Keratinocyte (primary cell): ENCODE measurements around the gene MRPS35. TPM values are rescaled to one million over a fixed set of nuclear protein-coding genes. Genes with fewer than 3 reads are reported as not detected.

Source experiments
- DNase-seq: peaks from one replicate; pipeline ENCODE4 v3.0.0-alpha.2; 2011; ENCODE audit warnings: low read depth, missing footprints, low spot score
- FAIRE-seq: peaks from 2 replicates; lab custom pipeline; 2011; peaks lifted over from hg19 to GRCh38; lab: Jason Lieb, UNC
- H2AFZ ChIP-seq: 2 replicates; pipeline ENCODE4 v1.6.0; 2012; ENCODE audit warnings: low read length, control low read depth, inconsistent platforms; ENCODE audit not compliant: control insufficient read depth
- H3K27ac ChIP-seq: 2 replicates; pipeline ENCODE4 v1.5.1; 2011; ENCODE audit warnings: low read length; ENCODE audit not compliant: control insufficient read depth, insufficient read depth
- H3K27me3 ChIP-seq: 3 replicates; pipeline ENCODE4 v1.6.0; 2011; ENCODE audit warnings: low read length; ENCODE audit not compliant: control insufficient read depth, insufficient read depth; ENCODE audit errors: extremely low read depth
- H3K36me3 ChIP-seq, 2 experiments: 2 replicates in 1 of 2; 3 replicates in 1 of 2; pipeline ENCODE4 v1.5.1; 2011; ENCODE audit warnings: low read length in 2 of 2, mild to moderate bottlenecking in 1 of 2; ENCODE audit not compliant: control insufficient read depth in 2 of 2, insufficient read depth in 2 of 2; ENCODE audit errors: extremely low read depth in 1 of 2
- H3K4me1 ChIP-seq: 3 replicates; pipeline ENCODE4 v1.5.1; 2011; ENCODE audit warnings: low read length; ENCODE audit not compliant: control insufficient read depth, insufficient read depth; ENCODE audit errors: extremely low read depth
- H3K4me2 ChIP-seq: 3 replicates; pipeline ENCODE4 v1.6.0; 2011; ENCODE audit warnings: low read depth, low read length; ENCODE audit not compliant: control insufficient read depth, insufficient read depth; ENCODE audit errors: extremely low read depth
- H3K4me3 ChIP-seq, 3 experiments: fragments of 200-600 bp in 1 of 3; sonication (generic) in 1 of 3; 2 replicates in 2 of 3; 3 replicates in 1 of 3; pipeline ENCODE4 v1.5.1; 2011 to 2016; ENCODE audit warnings: low read length in 3 of 3, mild to moderate bottlenecking in 3 of 3, control low read depth in 2 of 3, inconsistent platforms in 1 of 3, low read depth in 1 of 3, mixed read lengths in 1 of 3, mixed run types in 1 of 3, moderate library complexity in 1 of 3; ENCODE audit not compliant: control insufficient read depth in 2 of 3, insufficient read depth in 2 of 3; ENCODE audit errors: extremely low read depth in 1 of 3
- H3K79me2 ChIP-seq: 2 replicates; pipeline ENCODE4 v1.6.0; 2012; ENCODE audit warnings: low read length; ENCODE audit not compliant: control insufficient read depth, insufficient read depth
- H3K9ac ChIP-seq: 3 replicates; pipeline ENCODE4 v1.6.0; 2011; ENCODE audit warnings: low read length; ENCODE audit not compliant: control insufficient read depth, insufficient read depth; ENCODE audit errors: extremely low read depth
- H3K9me1 ChIP-seq: 3 replicates; pipeline ENCODE4 v1.6.0; 2011; ENCODE audit warnings: low read length; ENCODE audit not compliant: control insufficient read depth, insufficient read depth; ENCODE audit errors: extremely low read depth
- H3K9me3 ChIP-seq: 2 replicates; pipeline ENCODE4 v1.5.1; 2012; ENCODE audit warnings: low read depth, low read length; ENCODE audit not compliant: control insufficient read depth
- H4K20me1 ChIP-seq: 3 replicates; pipeline ENCODE4 v1.6.0; 2011; ENCODE audit warnings: low read length; ENCODE audit not compliant: control insufficient read depth, insufficient read depth; ENCODE audit errors: extremely low read depth
- EZH2 ChIP-seq: IDR thresholded peaks from one replicate; pipeline ENCODE4 v1.6.1; 2012; ENCODE audit warnings: inconsistent platforms, mild to moderate bottlenecking, low read length, moderate library complexity
- dilution Hi-C: fragments of 300-500 bp; cut with MboI; formaldehyde crosslinking; loops from one replicate; pipeline ENCODE4 v1.7.0; 2020; ENCODE audit warnings: low sequenced_read_pairs; ENCODE audit not compliant: extremely low pct_ligation_motif_present
- polyA plus RNA-seq, 5 experiments: library from polyadenylated mRNA; depleted of rRNA in 3 of 5; stranded (reverse) in 3 of 5; stranded (forward) in 1 of 5; unstranded in 1 of 5; fragments of >200 nt; gene quantifications; 1 replicate in 1 of 5; 2 replicates in 3 of 5; 3 replicates in 1 of 5; pipeline versions ENCODE4 v1.2.1 to v1.2.3, GENCODE V29; 2011 to 2012; ENCODE audit warnings: missing spikeins in 2 of 5, low read depth in 1 of 5, low replicate concordance in 1 of 5
- TF ChIP-seq, protein P1 (sequence below), 3 experiments: IDR thresholded peaks in 1 of 3; conservative IDR thresholded peaks in 1 of 3; optimal IDR thresholded peaks in 1 of 3; 2 replicates in 2 of 3; 3 replicates in 1 of 3; pipeline versions ENCODE3 to v1.5.1; 2011; ENCODE audit warnings: low read length in 3 of 3, mild to moderate bottlenecking in 3 of 3, moderate library complexity in 2 of 3, control low read depth in 1 of 3, inconsistent platforms in 1 of 3; ENCODE audit not compliant: insufficient read depth in 2 of 3; ENCODE audit errors: extremely low read depth in 1 of 3

Gene MRPS35
- polyA plus RNA-seq, 1 donor (not counting 4 experiments of a cell fraction or from before 2014, with no cell fraction given), result 60.1 TPM

DNA sequence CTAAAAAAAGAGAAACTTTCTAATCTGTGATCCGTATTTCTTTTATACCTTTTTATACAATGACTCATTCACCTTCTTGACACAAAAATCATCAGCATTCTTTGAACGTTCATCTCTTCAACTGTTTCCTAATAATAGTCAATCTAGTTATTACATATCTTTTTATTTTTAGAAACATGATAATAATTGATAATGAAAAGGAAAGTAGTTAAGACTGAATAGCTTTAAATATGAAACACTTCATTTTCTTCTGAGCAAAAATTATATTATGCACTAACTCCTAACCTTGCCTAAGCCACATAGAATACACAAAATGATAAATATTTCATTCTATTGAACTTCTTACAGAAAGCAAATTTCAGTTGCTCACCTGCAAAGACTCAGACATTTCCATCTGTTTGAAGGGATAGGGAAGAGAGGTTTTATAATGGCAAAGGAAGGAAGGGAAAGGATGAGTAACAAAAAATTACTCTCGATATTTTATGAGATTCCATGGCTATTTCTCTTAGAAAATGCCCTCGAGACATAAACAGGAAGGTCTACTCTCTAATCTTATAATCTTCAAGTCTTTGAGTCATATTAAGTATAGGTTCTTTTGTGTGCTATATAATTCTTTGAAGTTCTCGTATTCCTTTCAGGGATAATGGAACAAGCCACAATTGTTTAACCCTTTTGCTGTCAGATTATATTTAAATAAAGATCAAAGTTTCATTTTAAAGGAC, 61.9 kb downstream of the MRPS35 start:
- Histone ChIP-seq H3K9me1 (no peaks in the 10 kb centered on the region), H3K4me2 (peak overlapping the region; percentile 78), H3K36me3 (no peaks in the 10 kb centered on the region), H3K4me3 (peak overlapping the region in 2 of 3 experiments; percentile 16 to 56), H4K20me1 (no peaks in the 10 kb centered on the region), H3K9ac (no peak overlapping the region), H3K9me3 (no peaks in the 10 kb centered on the region), H3K79me2 (no peaks in the 10 kb centered on the region), H2AFZ (no peak overlapping the region), H3K27me3 (no peaks in the 10 kb centered on the region), H3K27ac (peak overlapping the region; percentile 34), H3K4me1 (peaks cover 32% of the 10 kb centered on the region)
- dilution Hi-C loops, result no loop called here
- FAIRE-seq (peak; percentile 13), DNase-seq (no peak)
- no peak for TF ChIP-seq EZH2
- TF ChIP-seq, protein P1, sequence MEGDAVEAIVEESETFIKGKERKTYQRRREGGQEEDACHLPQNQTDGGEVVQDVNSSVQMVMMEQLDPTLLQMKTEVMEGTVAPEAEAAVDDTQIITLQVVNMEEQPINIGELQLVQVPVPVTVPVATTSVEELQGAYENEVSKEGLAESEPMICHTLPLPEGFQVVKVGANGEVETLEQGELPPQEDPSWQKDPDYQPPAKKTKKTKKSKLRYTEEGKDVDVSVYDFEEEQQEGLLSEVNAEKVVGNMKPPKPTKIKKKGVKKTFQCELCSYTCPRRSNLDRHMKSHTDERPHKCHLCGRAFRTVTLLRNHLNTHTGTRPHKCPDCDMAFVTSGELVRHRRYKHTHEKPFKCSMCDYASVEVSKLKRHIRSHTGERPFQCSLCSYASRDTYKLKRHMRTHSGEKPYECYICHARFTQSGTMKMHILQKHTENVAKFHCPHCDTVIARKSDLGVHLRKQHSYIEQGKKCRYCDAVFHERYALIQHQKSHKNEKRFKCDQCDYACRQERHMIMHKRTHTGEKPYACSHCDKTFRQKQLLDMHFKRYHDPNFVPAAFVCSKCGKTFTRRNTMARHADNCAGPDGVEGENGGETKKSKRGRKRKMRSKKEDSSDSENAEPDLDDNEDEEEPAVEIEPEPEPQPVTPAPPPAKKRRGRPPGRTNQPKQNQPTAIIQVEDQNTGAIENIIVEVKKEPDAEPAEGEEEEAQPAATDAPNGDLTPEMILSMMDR (optimal IDR thresholded peaks at IDR 0.05 in 1 of 3, IDR thresholded peaks at IDR 0.05 in 1 of 3, conservative IDR thresholded peaks at IDR 0.05 in 1 of 3; ENCODE audit: extremely low read depth in 1 of 3, insufficient read depth in 2 of 3, low read length in 3 of 3), result no peak

DNA sequence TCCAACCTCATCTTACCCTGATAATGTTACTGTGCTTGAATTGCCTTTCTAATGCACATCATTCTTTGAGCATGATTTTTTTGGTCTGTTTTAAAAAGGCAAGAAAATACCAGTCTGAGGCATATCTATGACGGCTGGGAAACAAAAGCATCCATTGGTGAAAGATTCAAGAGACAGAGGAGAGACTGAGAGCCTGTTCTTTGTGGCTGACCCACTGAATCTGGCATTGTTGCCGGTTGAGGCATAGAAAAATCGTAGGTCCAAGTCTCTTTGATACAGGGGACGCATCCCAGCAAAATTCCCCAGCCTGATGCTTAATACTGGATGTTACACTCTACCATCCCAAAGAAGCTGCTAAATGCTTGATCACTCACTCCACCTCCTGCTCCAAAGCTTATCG, 66.5 kb downstream of the MRPS35 start:
- Histone ChIP-seq H3K36me3 (peaks cover 0 to 8% of the 10 kb centered on the region in 2 experiments), H3K9me3 (no peaks in the 10 kb centered on the region), H3K9ac (no peak overlapping the region), H3K4me1 (peaks cover 32% of the 10 kb centered on the region), H3K4me2 (no peak overlapping the region), H3K27me3 (no peaks in the 10 kb centered on the region), H3K4me3 (no peak overlapping the region), H3K79me2 (peaks cover 20% of the 10 kb centered on the region), H3K27ac (no peak overlapping the region), H2AFZ (no peak overlapping the region), H3K9me1 (no peaks in the 10 kb centered on the region), H4K20me1 (no peaks in the 10 kb centered on the region)
- FAIRE-seq, result no peak
- no peak for DNase-seq
- TF ChIP-seq, protein P1 (optimal IDR thresholded peaks at IDR 0.05 in 1 of 3, IDR thresholded peaks at IDR 0.05 in 1 of 3, conservative IDR thresholded peaks at IDR 0.05 in 1 of 3; ENCODE audit: extremely low read depth in 1 of 3, insufficient read depth in 2 of 3, low read length in 3 of 3), result no peak
- dilution Hi-C loops, result no loop called here
